OCI-LY3 (cell line): Measurements from ENCODE around the gene TMC7.

Experiments used
- CTCF ChIP-seq: fragments of 200-600, 300-600 bp; sonication (generic); IDR thresholded peaks from 2 replicates; pipeline ENCODE4 v1.5.1; 2014; ENCODE audit warnings: antibody characterized with exemption, low read length, low read depth
- EZH2phosphoT487 ChIP-seq: fragments of 200-600 bp; shearing (Covaris generic); IDR thresholded peaks from 2 replicates; pipeline ENCODE4 v1.6.1; 2018; ENCODE audit warnings: antibody characterized with exemption, mixed run types, low read depth

DNA sequence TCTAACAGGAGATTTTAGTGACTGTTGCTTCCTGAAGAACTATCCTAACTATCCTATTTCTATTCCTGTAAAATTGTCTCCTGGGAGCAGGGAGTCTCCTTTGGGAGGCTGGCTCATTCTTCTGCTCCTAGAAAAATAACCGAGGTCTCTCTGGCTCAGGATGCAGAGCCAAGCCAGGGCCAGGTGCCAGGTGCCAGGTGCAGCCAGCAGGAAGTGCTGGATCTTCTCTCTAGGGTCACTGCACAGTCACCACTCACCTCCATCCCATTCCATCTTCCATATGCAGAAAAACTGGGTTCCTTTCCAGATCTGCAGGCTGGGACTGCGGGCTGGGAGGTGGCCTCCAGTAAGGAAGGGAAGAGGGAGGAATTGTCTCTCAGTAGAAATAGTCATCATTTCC lies 3.8 kb upstream of the TMC7 start:
- TF ChIP-seq CTCF (no peak), EZH2phosphoT487 (no peak)
